ENCODE measurements around the gene IGF2R. TPM values are rescaled to one million over a fixed set of nuclear protein-coding genes. Genes with fewer than 3 reads are reported as not detected.

The IGF2R gene
- polyA plus RNA-seq, 12 donors = 74.0 to 149 (median 125) TPM; not detected in 1

DNA sequence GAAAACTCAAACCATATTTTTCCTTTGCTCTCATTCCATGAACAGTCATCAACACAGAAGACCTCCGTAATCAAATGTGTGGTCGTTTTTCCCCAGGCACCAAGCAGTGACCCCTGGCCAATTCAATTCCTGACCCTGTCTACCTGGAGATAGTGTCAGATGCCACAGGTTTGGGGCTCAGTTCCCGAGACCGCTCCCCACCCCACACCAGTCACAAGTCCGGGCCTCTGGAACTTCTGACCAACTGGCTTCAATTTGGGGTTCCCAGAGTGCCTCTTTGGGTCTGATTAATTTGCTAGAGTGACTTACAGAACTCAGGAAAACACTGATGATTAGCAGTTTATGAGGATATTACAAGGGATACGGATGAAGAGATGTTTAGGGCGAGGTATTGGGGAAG, 6.0 kb downstream of the IGF2R start:
- DNase-seq = no peak

DNA sequence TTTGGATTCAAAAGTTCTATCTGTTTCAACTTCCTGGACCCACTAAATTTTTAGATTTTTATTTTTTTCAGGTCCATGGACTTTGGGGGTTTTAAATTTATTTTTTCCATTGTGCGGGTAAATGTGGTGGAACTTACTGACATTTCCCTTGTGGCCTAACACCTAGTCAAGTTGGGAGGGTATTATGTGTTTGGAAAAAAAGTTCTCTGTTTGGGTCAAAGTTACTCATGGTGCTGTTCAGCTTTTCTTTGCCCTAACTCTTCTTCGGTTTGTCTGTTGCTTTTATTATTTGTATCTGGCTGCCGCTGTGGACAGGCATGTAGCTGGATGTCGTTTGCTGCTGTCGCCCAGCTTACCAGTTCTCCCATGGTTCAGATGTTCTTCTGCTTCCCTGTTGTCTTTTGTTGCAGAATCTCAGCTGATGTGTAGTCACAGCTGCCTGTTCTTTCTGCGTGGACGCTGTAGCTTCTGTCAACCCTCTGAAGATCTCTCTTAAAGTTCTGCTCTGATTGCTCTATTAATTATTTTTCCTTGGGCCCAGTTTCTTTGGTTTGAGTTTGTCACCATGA, 7.9 kb downstream of the IGF2R start:
- DNase-seq = no peak

DNA sequence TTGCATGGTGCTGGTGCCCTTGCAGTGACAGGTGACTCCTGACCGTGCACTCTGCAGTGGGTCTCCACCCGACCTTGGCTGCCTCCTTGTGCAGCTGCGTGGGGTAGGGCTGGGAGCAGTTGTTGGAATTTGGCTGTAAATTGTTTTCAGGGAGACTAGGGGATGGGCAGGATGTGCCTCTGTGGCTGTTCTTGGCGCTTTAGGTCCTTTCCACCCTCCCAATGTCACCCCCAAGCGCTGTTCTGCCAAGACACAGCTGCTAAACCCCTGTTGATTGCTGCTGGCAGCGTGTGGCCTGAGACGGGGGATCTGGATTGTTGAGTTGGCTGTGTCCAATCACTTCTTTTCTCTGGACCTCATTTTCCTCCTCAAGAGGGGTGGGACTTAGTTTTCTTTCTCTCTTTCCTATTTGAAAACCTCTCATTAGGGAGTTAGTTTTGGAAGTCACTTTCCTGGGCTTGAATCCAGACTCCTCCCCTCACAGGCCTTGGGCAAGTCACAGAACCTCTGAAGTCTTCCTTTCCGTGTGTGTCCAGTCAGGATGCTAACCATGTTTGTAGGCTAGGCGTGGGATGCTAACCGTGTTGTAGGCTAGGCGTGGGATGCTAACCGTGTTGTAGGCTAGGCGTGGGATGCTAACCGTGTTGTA, 8.5 kb downstream of the IGF2R start:
- peak; percentile 91 for DNase-seq

DNA sequence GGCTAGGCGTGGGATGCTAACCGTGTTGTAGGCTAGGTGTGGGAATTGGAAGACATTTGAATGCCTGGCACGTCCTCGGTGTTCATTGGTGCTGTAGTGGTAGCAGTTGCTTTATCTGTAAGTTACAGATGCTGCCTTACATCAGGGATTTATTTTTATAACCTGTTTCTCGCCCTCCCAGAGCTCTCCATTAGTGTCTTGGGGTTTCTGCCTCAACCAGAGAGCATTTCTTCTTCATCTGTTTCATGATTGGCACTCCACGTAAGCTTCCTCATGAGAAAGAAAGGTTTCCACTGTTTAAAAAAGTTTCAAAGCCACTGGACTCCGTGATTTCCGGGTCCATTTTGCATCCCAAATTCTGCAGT, 9.0 kb downstream of the IGF2R start:
- no peak for DNase-seq

DNA sequence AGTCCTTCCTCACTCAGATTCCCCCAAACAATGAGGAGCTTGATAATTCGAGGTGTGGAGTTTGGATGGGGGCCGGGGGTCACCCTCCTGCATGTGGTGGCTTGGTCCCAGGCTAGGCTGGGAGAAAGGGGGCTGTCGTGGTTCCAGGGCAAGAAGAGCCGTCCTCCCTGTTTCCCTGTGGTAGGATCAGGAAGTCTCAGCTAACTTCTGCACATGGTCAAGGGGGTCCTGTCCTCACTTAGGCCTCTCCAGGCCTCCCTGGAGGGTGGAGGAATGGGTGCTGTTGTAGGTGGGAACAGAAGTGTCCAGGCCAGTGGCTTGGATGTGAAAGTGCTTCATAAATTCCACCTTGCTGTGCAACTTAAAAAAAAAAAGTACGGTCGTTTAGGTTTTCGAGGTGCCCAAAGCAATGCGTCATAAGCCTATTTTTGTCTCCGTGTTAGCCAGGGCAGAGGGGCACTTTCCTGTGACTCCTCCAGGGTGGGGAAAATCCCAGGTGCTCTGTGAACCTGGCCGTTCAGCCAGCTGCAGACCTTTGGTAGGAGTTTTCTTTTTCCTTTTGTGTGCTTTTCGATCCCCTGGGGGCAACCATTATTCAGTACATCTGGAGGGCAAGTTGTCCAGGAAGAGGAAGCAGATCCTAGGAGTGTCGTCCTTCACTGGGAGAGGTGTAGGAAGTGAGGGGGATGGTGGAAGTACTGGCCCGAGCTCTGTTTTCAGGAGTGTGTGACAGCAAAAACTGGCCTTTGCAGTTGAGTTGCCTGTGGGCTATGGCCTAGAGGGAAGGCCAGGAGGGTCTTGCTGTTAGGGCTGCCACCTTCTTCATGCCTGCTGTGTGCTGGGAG, 9.6 kb downstream of the IGF2R start:
- no peak for DNase-seq

DNA sequence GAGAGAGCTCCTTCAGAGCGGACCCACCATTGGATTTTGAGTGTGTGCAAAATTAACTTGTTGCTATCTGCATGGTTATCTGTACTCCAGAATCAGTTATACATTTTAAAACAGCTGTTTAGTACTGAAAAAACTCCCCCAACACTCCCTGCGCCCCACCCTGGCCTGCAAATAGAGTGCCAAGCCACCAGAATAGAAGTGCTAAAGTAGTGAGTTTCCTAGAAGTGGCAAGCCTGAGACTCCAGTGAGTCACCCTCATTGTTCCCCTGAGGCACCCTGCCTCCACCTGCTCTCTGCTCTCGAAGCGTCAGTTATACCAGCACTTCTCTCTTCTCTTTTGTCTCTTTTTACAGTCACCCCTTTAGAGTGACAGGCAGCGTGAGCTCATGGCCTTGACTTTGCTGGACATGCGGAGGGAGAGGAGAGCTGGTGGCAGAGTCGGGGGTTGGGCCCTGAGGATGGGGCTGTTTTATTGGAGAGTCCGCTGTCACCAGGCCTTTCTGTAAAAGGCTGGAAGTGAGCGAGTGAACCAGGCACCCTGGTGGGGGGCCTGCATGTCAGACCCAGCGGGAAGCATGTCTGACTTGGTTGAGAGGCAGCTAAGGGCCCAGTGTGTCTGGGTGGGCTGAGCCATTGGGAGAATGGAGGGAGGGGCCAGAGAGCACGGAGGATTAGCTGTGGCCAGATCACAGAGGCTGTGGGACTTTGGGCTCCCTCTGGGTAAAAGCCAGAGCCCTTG, 10.4 kb downstream of the IGF2R start:
- DNase-seq = no peak

DNA sequence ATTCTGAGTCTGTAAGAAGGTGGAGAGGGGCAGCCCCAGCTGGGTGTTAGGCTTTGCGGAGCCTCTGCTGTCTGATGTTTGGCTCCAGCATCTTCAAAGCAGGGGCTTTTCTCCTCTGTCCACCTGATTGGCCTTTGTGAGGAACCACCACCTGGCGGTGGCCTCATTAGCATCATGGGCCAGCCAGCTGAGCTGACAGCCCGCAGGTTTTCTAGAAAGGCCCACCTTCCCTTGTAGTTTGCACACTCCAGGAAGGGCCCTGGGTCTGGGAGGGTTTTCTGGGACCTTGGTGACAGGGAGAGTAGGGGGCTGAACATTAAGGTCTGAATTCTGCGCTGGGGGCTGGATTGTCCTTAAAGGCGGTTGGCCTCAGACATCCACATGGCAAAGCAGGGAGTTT, 11.6 kb downstream of the IGF2R start:
- DNase-seq = no peak

DNA sequence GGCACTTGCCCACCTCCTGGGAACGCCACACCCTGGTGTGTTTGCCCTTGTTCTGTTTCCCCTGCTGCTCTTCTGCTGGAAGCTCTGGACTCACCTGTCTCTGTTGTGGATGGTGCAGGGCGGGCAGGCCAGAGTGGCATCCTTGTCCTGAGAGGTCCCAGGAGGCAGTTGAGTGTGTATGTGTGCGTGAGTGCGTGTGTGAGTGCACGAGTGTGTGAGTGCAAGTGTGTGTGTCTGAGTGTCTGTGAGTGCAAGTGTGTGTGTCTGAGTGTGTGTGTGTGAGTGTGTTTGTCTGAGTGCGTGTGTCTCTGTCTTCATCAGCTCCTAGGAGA, 12.2 kb downstream of the IGF2R start:
- no peak for DNase-seq

DNA sequence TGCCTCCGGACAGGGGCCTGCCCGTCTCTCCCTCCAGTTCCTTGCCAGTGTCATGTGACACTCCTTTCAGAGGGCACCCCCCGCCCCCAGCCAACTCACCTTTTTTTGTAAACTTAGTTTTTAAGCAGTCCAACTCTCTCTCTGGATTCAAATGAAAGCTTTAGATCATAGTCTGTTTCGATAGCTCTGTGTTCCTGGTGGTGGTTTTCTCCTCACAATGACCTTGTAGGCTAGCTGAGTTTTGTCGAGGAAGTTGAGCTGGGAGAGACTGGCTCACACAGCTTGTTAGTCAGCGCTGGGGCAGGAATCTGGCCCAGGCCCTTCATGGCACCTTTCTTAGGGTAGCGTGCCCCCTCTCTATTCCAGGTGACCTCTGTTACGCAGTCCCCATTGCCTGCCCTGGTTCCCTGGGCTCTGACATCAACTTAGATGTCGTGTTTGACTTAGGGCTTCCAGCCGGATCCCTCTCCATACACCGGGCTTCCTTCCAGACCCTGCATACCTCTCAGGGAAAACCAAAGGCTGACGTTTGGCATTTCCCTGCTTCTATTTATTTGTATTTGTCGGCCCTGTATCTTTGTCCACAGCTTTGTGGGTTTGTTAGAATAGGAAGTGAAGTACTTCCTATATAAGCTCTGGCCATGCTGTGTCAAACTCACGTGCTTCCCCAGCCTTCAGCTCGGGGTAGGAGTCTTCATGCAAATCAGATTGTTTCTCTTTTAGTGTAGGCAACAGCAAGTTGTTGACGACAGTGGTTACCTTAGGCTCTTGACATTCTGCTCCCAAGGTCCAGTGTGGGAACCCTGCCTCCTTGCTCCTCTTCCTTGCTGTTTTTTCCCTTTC, 12.7 kb downstream of the IGF2R start:
- no peak for DNase-seq

DNA sequence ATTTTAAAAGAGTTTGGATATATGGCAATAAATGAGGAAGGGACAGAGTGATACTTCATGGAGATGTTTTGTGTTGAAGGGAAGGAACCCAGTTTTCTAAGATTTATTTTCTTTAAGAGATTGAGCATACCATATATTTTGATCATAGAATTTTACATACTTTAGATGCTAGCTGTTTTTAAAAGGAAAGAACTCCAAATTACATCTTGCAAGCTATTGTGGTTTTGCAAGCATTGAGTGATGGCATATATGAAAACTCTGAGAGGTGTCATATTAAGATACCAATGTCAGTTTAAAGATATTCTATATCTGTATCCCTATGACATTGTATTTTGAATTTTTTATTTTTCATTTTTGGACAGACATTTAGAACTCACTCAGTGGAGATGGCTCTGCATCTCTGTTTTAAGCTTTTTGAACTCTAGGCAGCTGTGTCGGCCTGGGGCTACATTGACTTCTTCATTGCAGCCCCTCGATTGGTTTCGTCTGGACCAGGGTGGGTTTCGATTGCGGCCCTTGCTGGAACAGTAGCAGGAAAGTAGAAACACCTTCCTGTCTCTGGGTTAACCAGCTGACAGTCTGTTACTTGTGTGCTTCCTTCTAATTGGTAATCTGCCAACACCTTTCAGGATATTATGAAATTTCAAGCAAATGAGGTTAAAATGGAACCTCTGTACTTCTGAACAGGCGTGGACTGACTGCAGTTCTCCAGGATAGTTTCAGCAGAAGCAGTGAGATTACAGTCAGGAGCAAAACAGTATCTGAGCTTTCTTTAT, 14.0 kb downstream of the IGF2R start:
- no peak for DNase-seq

DNA sequence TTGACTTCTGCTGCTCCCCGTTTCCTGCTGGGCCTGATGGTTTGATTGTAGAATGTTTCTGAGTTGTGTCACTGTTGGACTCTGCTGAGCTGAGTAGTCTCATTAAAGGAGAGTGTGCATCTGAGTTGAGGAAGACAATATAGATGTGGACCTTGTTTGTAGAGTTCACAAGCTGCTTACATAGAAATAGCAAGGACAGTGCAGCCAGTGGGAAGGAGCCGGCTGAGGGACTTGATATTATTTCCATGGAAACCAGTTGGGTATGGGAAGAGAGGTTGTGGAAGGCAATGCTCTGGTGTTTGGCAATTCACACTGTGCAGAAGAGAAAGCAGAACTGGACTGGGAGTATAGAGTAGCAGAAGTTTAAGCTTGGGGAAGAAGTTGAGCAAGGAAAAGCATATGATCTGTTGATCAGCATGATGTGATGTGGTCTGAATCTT, 14.8 kb downstream of the IGF2R start:
- DNase-seq = no peak

DNA sequence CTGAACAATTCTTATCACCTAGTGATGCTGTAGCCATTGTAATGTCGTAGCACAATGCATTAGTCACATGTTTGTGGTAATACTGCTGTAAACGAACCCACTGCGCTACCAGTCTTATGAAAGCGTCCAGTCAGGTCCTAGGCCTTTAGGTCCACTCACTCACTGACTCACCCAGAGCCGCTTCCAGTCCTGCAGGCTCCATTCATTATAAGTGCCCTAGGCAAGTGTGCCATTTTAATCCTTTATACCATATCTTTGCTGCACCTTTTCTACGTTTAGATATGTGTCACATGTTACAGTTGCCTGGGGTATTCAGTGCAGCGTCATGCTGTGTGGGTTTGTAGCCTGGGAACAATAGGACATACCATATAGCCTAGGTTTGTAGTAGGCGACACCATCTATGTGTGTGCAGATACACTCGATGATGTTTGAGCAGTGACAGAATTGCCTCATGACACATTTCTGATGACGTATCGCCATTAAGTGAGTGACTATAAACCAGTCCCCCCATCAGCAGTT, 15.4 kb downstream of the IGF2R start:
- DNase-seq = no peak

DNA sequence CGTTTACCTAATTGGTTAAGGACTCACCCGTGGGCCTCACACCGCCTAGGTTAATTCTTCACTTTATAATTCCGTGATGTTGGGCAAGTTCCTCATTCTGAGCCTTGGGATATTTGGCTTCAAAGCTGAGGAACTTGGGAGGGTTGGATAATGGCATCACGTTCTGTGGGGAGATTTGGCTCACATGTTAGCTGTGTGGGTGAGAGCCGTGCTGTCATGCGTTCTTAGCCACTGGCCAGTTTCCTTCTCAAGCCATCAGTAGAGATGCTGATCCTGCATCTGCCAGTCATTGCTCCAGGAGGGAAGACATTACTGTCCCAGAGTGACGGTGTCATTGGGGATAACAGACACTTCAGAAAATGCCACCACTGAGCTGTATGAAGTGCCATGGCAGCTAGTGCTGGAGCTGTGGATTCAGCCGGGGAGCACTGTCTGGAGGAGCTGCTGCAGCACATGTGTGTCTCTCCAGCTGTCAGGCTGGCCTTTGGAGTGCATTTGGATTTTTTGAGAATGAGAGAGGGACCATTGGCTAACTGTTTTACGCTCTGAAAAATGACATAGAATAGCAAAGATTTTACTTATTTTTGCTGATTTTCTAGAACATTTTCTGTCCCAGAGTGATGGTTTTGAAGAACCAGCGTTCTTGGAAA, 16.5 kb downstream of the IGF2R start:
- no peak for DNase-seq

DNA sequence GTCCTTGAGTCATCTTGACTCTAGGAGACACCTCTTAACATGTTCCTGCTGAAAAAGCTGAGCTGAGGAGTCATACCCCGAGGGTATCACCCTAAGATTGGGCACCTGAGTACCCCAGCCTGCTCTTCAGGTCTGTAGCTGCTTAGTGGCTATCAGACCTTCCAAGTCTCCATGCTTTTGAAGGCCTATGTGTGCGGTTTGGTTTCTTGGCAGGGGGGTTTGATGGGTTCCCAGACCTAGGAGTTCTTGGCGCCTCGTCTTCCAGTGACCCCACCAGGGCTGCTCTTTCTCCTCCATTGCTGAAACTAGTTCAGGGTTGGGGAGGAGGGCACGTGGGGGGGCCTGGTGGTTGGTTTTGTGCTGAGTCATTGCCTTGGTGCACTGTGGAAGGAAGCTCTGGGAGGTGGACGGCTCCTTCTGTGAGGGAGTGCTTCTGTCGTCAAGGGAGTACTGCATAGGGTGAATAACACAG, 20.1 kb downstream of the IGF2R start:
- DNase-seq = no peak

DNA sequence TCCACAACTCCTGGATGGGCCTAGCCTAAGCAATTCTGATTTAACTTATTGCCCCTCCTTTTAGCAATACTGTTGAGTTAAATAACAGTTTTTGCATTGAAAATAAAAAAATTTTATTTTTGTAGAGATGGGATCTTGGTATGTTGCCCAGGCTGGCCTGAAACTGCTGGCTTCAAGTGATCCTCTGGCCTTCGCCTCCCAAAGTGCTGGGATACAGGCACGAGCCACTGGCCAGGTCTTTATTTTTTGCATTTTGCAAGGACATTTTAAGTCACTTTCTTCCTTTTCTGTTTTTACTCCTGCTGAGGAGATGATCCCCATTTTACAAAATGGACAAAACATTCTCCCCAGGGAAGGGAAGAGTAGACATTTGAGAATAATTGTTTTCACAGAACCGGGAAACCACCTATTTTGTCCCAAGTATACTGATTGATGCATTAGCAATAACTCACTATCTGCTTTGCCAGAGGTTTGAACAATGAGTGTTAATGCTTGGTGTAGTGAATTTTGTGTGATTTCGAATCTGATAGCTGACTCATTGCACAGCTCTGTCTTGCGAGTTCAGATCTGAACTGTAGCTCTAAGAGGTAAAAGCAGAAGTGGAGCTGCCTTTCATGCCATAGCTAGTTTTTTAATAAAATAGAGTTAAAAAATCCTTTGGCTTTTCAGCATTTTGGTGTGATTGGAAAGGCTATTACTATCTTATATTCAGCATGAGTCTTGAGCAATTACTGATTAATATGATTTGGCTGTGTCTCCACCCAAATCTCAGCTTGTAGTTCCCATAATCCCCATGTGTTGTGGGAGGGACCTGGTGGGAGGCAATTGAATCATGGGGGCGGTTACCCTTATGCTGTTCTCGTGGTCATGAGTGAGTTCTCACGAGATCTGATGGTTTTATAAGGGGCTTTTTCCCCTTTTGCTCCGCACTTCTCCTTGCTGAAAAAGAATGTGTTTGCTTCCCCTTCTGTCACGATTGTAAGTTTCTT, 20.9 kb downstream of the IGF2R start:
- DNase-seq = peak; percentile 53

DNA sequence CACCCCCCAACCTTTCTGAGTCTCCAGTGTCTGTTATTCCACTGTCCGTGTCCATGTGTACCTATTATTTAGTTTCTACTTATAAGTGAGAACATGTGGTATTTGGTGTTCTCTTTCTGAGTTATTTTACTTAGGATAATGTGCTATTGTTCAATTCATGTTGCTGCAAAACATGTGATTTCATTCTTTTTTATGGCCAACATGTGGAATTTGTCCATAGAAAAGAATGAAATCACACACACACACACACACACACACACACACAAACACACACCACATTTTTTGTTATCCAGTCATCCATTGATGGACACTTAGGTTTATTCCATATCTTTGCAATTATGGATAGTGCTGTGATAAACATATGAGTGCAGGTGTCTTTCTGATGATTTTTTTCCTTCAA, 23.5 kb downstream of the IGF2R start:
- DNase-seq = no peak

DNA sequence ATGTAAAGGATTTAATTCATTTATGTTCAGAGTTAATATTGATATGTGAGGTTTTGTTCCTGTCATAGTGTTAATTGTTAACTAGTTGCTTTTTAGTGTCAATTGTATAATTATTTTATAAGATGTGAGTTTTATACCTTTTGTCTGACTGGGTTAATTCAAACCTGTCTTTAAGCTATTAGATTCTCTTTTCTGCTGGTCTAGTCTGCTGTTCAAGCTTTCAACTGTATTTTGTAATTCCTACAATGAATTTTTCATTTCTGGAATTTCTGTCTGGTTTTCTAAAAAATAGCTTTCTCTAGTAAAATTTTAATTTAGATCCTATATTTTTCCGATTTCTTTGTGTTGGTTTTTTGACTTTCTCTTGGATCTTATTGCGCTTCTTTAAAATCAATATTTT, 26.5 kb downstream of the IGF2R start:
- DNase-seq = no peak

DNA sequence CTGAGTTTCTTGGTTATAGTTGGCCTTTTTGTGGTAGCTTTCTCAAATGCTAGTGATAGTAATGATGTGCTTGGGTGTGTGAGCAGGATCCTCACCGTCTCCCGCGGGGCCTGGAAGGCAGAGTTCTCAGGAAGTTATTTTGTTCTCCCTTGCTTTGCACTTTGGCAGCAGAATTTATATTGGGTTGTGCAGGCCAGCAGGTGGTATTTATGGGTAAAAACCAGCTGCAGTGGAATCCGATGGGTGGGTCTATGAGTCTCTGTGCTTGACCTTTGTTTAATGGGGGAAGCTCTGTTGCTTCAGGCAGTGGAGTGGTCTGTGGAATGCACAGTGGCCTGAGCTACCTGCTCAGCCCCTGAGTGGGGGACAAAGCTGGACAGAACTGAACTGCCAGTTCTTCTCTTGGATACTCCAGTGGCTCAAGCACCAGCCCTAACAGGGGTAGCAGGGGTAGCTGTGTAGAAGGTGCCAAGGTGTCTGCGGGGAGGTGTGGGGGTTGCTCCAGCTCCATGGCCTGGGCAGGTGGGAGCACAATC, 27.3 kb downstream of the IGF2R start:
- DNase-seq = no peak
